D721Med (cell line): ENCODE data around the gene BEST2.
A peak's percentile ranks its signal among the peaks of the same experiment; 100 is the strongest.

Experiments used
- DNase-seq: peaks from one replicate; pipeline ENCODE4 v3.0.0; 2011; ENCODE audit warnings: low spot score; ENCODE audit not compliant: insufficient read length
- FAIRE-seq: peaks from 2 replicates; lab custom pipeline; 2011; peaks lifted over from hg19 to GRCh38; lab: Jason Lieb, UNC
- TF ChIP-seq, protein P1 (sequence below): IDR thresholded peaks from 2 replicates; pipeline ENCODE4 v1.5.1; 2012; ENCODE audit warnings: mild to moderate bottlenecking, control low read depth; ENCODE audit not compliant: insufficient read depth; ENCODE audit errors: missing control alignments

BEST2 gene

DNA sequence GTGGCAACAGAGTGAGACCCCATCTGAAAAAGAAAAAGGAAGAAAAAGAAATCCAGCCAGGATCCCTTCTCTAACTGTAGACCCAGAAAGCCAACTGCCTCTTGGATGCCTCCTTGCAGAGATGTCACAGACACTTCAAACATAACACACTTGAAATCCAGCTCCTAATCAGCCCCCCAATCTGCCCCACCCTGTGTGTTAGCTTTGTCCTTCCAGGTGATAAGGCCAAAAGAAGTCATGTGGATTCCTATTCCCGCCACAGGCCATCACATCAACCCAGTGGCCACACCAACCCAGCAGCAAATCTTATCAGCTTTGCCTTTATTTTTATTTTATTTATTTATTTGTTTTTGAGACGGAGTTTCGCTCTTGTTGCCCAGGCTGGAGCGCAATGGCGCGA lies 8.1 kb downstream of the BEST2 start:
- TF ChIP-seq, protein P1, sequence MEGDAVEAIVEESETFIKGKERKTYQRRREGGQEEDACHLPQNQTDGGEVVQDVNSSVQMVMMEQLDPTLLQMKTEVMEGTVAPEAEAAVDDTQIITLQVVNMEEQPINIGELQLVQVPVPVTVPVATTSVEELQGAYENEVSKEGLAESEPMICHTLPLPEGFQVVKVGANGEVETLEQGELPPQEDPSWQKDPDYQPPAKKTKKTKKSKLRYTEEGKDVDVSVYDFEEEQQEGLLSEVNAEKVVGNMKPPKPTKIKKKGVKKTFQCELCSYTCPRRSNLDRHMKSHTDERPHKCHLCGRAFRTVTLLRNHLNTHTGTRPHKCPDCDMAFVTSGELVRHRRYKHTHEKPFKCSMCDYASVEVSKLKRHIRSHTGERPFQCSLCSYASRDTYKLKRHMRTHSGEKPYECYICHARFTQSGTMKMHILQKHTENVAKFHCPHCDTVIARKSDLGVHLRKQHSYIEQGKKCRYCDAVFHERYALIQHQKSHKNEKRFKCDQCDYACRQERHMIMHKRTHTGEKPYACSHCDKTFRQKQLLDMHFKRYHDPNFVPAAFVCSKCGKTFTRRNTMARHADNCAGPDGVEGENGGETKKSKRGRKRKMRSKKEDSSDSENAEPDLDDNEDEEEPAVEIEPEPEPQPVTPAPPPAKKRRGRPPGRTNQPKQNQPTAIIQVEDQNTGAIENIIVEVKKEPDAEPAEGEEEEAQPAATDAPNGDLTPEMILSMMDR, result no peak
- FAIRE-seq, result no peak
- DNase-seq, result no peak

DNA sequence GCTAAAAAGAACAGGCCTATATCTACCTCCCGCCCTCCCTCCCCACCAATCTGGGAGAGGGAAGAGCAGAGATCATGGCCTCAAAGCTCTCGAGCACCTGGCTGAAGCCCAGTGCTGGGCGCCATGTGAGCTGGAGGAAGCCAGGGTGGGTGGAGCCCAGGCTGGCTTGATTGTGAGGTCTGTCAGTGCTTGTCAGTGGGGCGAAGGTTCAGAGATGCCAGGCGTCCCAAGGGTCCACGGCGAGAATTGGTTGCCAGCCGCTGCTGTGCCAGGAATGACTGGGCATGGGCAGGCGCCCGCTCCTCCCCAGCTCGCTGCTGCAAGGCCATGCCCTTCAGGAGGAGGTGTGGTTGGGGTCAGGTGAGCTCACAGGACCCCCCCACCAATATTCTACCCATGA lies 11.5 kb downstream of the BEST2 start:
- no peak for DNase-seq
- FAIRE-seq, result no peak
- TF ChIP-seq, protein P1, result no peak

DNA sequence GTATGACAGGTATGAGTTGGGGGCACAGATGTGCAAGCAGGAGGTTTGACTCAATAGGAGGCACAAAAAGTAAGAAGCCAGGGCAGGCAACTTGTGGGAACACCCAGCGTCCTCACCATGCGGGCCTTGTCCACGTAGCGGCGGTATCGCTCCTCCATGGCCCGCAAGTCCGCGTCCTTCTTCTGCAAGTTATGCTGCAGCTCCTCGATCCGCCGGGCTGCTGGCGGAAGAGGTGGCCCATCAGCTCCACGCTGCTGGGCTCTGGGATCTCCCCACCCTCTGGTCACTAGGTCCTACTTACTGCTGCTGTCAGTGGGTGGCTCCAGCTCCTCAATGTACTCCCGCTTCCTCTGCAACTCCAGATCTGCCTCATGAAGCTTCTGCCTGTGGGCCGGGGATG lies 13.1 kb downstream of the BEST2 start:
- FAIRE-seq (no peak), DNase-seq (no peak)
- TF ChIP-seq, protein P1, result no peak

DNA sequence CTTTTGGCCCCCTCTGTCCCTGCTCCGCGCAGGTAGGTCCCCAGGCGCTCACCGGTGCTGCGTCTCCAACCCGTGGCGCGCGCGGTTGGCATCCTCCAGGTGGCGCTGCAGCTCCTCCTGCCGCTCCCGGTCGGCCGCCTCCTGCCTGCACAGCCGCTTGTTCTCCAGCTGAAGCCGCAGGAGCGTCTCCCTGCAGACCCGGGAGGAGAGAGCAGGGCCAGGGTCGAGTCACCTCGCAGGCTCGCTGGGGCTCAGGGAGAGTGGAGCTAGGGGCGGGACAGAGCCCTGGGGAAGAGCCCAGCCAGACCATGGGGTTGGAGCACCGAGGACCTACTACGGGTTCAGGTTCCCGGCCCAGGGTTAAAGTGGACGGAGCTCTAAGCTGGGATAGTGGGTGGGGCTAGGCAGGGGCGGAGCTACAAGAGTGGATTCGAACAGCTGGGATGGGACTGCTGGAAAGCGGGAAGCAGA lies 14.5 kb downstream of the BEST2 start:
- no peak for DNase-seq
- TF ChIP-seq, protein P1, result peak; percentile 80
- FAIRE-seq, result no peak

DNA sequence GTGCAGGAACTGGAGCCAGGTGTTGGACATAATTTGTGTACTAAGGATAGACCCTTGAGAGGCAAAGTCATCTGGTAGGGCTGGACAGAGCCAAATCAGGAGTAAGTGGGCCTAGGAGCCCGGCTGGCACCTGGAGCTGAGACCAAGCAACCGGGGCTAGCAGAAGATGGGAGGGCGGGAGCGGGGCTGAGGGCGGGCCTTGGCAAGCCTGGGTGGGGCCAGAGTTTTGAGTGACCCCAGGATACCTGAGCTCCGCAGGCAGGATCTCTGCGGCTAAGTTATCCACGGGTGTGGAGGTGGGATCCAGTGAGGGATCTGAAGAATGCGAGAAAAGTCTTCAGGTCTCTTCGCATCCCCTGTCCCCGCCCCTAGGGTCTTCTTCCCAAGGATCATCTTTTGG lies 15.6 kb downstream of the BEST2 start:
- TF ChIP-seq, protein P1, result no peak
- DNase-seq (no peak), FAIRE-seq (no peak)

DNA sequence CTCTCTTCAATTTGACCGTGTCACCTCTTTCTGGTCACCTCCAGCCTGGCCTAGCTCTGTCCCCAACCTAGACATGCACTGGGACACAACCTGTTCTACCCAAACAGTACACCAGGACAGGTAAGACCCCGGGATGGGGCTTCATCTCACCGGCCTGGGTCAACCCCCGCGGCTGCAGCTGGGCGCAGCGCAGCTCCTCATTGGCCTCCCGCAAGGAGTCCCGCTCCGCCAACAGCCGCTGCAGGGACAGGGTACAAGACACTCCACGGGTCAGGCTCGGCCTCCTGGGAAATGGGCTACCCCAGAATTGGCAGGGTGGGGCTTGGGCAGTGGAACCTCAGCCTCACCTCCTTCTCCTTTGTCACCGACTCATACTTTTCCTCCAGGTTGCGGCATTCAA lies 16.1 kb downstream of the BEST2 start:
- no peak for FAIRE-seq
- DNase-seq, result no peak
- TF ChIP-seq, protein P1, result no peak

DNA sequence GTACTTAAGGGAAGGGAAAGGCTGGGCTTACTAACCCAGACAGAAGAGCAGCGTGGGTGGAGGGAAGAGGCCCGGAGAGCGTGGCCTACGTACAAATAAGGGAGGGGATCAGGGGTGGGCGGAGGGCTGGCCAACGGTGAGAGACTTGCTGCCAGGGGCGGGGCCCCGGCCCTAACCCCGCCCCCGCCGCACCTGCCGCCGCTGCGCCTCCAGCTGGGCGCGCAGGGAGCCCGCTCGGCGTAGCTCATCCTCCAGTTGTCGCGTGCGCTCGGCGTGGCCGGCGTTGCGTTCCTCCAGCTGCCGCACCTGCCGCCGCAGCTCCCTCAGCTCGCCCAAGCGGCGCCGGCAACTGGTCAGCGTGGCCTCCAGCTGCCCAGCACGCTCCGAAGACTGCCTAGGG lies 18.1 kb downstream of the BEST2 start:
- DNase-seq (peak; percentile 96), FAIRE-seq (no peak)
- TF ChIP-seq, protein P1, result no peak
